Measurements from ENCODE around the gene OR13G1.

Gene OR13G1

GRCh38 chr1:247653040-247653439 lies 26.5 kb downstream of the OR13G1 start:
- Histone ChIP-seq H3K9me2 (ENCODE audit: low read depth, low read length) (no peaks in the 10 kb centered on the region), H3K4me1 (ENCODE audit: insufficient read depth, low read length, severe bottlenecking) (no peaks in the 10 kb centered on the region), H3K27me3 (ENCODE audit: insufficient read depth, low read length) (no peaks in the 10 kb centered on the region), H4K20me1 (ENCODE audit: insufficient read depth, low read length) (no peaks in the 10 kb centered on the region), H3K9ac (ENCODE audit: low read length) (no peak overlapping the region), H3K4me3 (ENCODE audit: low read depth, low read length, poor library complexity, severe bottlenecking) (no peak overlapping the region), H3K79me2 (ENCODE audit: insufficient read depth, low read length) (no peaks in the 10 kb centered on the region), H3F3A (ENCODE audit: insufficient read depth, low read length) (no peaks in the 10 kb centered on the region), H3K36me3 (ENCODE audit: insufficient read depth, low read length) (no peaks in the 10 kb centered on the region), H3K9me3 (ENCODE audit: low read length) (no peaks in the 10 kb centered on the region), H3K4me2 (ENCODE audit: low read length) (no peak overlapping the region), H2AFZ (ENCODE audit: low read length) (no peak overlapping the region), H3K27ac (ENCODE audit: low read depth, low read length, poor library complexity, severe bottlenecking) (no peak overlapping the region)
- TF ChIP-seq EZH2 (IDR thresholded peaks at IDR 0.05; ENCODE audit: borderline replicate concordance, low read length) (no peak), CTCF (IDR thresholded peaks at IDR 0.05; ENCODE audit: low read length) (no peak)

- H3K27ac ChIP-seq (ENCODE audit: low read depth, low read length, poor library complexity, severe bottlenecking) = no peak overlapping the region
- H4K20me1 ChIP-seq (ENCODE audit: insufficient read depth, low read length) = no peaks in the 10 kb centered on the region
- no peak overlapping the region for H2AFZ ChIP-seq (ENCODE audit: low read length)
- H3K9ac ChIP-seq (ENCODE audit: low read length) = no peak overlapping the region
- H3F3A ChIP-seq (ENCODE audit: insufficient read depth, low read length) = no peaks in the 10 kb centered on the region
- H3K4me1 ChIP-seq (ENCODE audit: insufficient read depth, low read length, severe bottlenecking) = no peaks in the 10 kb centered on the region
- no peaks in the 10 kb centered on the region for H3K27me3 ChIP-seq (ENCODE audit: insufficient read depth, low read length)
- TF ChIP-seq EZH2 (IDR thresholded peaks at IDR 0.05; ENCODE audit: borderline replicate concordance, low read length) (no peak), CTCF (IDR thresholded peaks at IDR 0.05; ENCODE audit: low read length) (no peak)
- no peak overlapping the region for H3K4me2 ChIP-seq (ENCODE audit: low read length)
- H3K36me3 ChIP-seq (ENCODE audit: insufficient read depth, low read length) = no peaks in the 10 kb centered on the region
- no peaks in the 10 kb centered on the region for H3K9me3 ChIP-seq (ENCODE audit: low read length)
- no peaks in the 10 kb centered on the region for H3K9me2 ChIP-seq (ENCODE audit: low read depth, low read length)
- no peak overlapping the region for H3K4me3 ChIP-seq (ENCODE audit: low read depth, low read length, poor library complexity, severe bottlenecking)
- H3K79me2 ChIP-seq (ENCODE audit: insufficient read depth, low read length) = no peaks in the 10 kb centered on the region
Observed at GRCh38 chr1:247647864-247648263, 31.7 kb downstream of the OR13G1 start.

- H3K9me3 ChIP-seq (ENCODE audit: low read length) = no peaks in the 10 kb centered on the region
- H3F3A ChIP-seq (ENCODE audit: insufficient read depth, low read length) = no peaks in the 10 kb centered on the region
- H3K4me1 ChIP-seq (ENCODE audit: insufficient read depth, low read length, severe bottlenecking) = no peaks in the 10 kb centered on the region
- H3K4me3 ChIP-seq (ENCODE audit: low read depth, low read length, poor library complexity, severe bottlenecking) = no peak overlapping the region
- no peaks in the 10 kb centered on the region for H3K79me2 ChIP-seq (ENCODE audit: insufficient read depth, low read length)
- H3K36me3 ChIP-seq (ENCODE audit: insufficient read depth, low read length) = no peaks in the 10 kb centered on the region
- TF ChIP-seq EZH2 (IDR thresholded peaks at IDR 0.05; ENCODE audit: borderline replicate concordance, low read length) (no peak), CTCF (IDR thresholded peaks at IDR 0.05; ENCODE audit: low read length) (no peak)
- H3K4me2 ChIP-seq (ENCODE audit: low read length) = no peak overlapping the region
- H3K9me2 ChIP-seq (ENCODE audit: low read depth, low read length) = no peaks in the 10 kb centered on the region
- H4K20me1 ChIP-seq (ENCODE audit: insufficient read depth, low read length) = no peaks in the 10 kb centered on the region
- no peak overlapping the region for H2AFZ ChIP-seq (ENCODE audit: low read length)
- no peak overlapping the region for H3K27ac ChIP-seq (ENCODE audit: low read depth, low read length, poor library complexity, severe bottlenecking)
- no peak overlapping the region for H3K9ac ChIP-seq (ENCODE audit: low read length)
- H3K27me3 ChIP-seq (ENCODE audit: insufficient read depth, low read length) = no peaks in the 10 kb centered on the region
Observed at GRCh38 chr1:247646867-247647266, 32.7 kb downstream of the OR13G1 start.

All from OCI-LY1 (cell line).